ENCODE results near the gene MPPE1.

MPPE1 gene

GRCh38 chr18:11884396-11885030 is 23.6 kb downstream of the MPPE1 start:
- H3K4me3 ChIP-seq (replicated peaks; ENCODE audit: low read depth, low read length), result no peak overlapping the region
- no peak for DNase-seq (ENCODE audit: extremely low read depth, low read depth)
- TF ChIP-seq CTCF (IDR thresholded peaks at IDR 0.05; ENCODE audit: low read depth, low read length, missing control alignments), result no peak

- no peak for DNase-seq (ENCODE audit: extremely low read depth, low read depth)
Observed at GRCh38 chr18:11883153-11883552, 25.0 kb downstream of the MPPE1 start.

GRCh38 chr18:11882636-11883035 is 25.5 kb downstream of the MPPE1 start:
- no peak overlapping the region for H3K4me3 ChIP-seq (replicated peaks; ENCODE audit: low read depth, low read length)
- no peak for DNase-seq (ENCODE audit: extremely low read depth, low read depth)
- no peak for TF ChIP-seq CTCF (IDR thresholded peaks at IDR 0.05; ENCODE audit: low read depth, low read length, missing control alignments)

More at GRCh38 chr18:11883153-11883552, 25.0 kb downstream of the MPPE1 start:
- no peak for TF ChIP-seq CTCF (IDR thresholded peaks at IDR 0.05; ENCODE audit: low read depth, low read length, missing control alignments)
- H3K4me3 ChIP-seq (replicated peaks; ENCODE audit: low read depth, low read length), result no peak overlapping the region

GRCh38 chr18:11880586-11881304 is 27.4 kb downstream of the MPPE1 start:
- H3K4me3 ChIP-seq (replicated peaks; ENCODE audit: low read depth, low read length), result no peak overlapping the region
- DNase-seq (ENCODE audit: extremely low read depth, low read depth), result no peak
- no peak for TF ChIP-seq CTCF (IDR thresholded peaks at IDR 0.05; ENCODE audit: low read depth, low read length, missing control alignments)

- no peak for DNase-seq (ENCODE audit: extremely low read depth, low read depth)
- H3K4me3 ChIP-seq (replicated peaks; ENCODE audit: low read depth, low read length), result no peak overlapping the region
- TF ChIP-seq CTCF (IDR thresholded peaks at IDR 0.05; ENCODE audit: low read depth, low read length, missing control alignments), result no peak
Observed at GRCh38 chr18:11877497-11878135, 30.5 kb downstream of the MPPE1 start.

GRCh38 chr18:11874676-11875075 is 33.4 kb downstream of the MPPE1 start:
- no peak for DNase-seq (ENCODE audit: extremely low read depth, low read depth)
- no peak for TF ChIP-seq CTCF (IDR thresholded peaks at IDR 0.05; ENCODE audit: low read depth, low read length, missing control alignments)
- H3K4me3 ChIP-seq (replicated peaks; ENCODE audit: low read depth, low read length), result no peak overlapping the region

Measured in HFF-Myc (cell line).